GM18858 (cell line): ENCODE data around the gene RNF227.

ENCODE experiments used
- ATAC-seq: cut with Tn5 transposase; IDR thresholded peaks from one replicate; pipeline ENCODE4 v1.9.1; 2021; ENCODE audit not compliant: unreplicated experiment

RNF227 gene

DNA sequence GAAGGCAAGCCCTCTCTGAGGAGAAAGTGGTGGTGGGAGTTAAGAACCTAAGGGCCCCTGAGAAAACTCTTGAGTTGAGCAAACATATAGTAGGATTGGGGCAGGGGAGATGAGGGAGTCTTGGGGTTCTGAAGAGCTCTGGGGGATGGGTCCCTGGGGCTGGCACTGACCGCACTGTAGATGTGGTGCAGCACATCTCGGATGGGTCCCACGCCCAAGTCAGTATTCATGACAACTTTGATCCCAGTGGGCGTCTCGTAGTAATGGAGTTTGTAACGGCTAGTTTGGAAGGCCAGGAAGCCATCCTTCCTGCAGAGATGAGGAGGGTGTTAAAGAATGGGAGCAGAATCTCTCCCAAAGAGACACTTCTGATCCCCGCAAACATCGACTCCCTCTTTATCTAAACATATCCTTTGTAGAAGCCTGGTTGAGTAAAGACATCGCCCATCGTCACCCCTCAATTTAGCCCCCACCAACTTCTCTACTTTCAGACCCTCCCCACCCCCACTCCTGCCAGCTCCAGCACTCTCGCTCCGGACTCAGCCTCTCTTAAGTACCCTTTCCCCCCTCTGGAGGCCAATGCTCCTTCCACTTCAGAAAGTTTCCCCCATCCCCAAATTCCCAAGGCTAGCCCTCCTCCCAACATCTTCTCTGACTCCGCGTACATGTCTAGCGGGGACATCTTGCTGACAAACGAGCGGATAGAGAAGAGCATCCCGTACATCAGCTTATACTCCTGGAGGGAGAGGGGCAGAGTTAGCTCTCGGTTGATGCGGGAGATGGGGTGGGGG, 14.9 kb upstream of the RNF227 start:
- ATAC-seq = no peak

DNA sequence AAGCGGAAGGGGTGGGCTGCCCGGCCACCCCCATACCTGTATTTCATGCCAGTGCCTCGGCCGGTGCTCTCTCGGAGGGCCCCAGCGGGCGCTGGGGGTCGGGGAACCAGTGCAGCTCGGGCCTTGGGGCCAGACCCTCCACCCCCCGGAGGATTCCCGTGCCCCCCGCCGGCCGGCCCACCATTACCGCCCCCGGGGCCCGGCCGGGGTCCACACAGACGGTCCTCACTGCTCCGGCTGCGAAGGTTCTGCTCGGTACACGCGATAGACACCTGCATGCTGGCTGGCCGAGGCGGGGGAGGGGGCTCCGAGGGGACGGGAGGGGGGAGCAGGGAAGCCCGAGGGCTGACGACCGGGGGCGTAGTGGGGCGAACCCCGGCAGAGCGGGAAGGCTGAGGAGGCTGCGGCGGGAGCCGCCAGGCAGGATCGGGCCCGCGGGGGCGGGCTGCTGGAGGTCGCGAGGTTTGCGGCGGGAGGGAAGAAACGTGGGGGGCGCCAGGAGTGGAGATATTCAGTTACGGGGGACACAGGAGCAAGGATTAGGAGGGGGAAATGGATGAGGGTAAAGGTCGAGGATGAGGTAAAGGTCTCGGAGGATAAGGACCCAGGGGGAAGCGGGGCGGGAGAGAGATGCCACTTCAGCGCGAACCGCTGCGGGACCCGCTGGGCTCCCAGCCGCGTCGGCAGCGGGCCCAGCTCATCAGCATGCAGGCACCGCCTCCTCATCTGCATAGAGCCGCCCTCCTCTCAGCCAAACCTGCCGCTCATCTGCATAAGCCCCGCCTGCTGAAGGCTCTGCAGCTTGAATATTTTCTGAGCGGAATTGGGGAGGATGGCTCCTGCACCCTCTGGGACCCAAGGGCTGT, 13.3 kb upstream of the RNF227 start, which contains the start of gene KCNAB3:
Gene KCNAB3, minus strand, starts transcription at position 699 of the 866 bp plus-strand sequence. Its CDS starts 421 bp downstream, at position 278.
- no peak for ATAC-seq

DNA sequence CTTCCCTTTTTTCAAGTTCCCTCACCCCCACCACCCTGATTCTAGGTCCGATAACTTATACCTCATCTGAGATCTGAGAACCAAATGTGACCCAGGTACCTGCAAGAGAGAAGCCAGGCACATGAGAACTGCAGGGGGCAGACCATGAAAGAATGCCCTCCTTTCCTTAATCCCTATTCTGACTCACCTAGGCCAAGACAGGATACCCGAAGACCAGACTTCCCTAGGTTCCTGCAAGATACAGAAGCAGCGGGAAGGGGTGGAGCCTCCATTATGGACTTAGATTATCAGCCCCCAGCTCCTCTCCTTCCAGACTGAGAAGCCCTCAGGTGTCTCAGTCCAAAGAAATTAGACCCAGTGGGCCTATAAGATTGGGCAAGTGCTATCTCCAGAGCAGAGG, 11.5 kb upstream of the RNF227 start:
- no peak for ATAC-seq

DNA sequence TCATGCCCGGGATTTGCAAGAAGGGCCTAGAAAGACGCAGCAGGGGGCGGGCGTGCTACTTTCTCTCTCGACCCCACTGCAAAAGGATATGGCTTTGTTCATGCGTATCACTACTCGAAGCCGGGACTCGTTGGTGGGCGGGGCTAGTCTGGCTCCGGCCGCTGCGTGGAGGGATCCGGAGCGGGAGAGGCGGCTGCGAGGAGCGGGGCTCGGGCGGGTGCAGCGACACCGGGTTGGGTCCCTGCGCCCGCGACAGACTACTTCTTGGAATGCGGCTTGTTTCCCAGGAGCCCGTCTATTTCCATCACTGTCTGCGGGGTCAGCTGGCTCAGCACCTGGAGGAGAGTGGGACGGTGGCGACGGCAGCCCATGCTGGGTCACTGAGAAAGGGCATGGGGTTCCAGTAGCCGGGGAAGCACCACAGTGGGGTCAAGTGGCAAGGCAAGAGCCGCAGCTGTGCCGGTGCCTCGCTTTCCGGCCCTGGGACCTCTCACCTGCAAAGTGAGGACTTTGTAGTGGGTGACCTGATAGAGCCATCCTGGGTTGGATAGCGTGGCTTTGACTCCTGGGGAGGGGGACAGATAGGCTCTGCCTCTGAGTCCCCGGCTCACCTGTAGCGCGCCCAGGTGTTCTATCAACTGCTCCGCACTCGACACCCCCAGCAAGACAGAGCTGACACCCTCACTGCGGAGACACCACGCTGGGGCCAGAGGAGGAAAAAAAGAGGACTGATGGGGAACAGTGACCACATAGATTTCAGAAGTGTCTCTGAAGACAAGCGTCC, 6.9 kb upstream of the RNF227 start:
- no peak for ATAC-seq

DNA sequence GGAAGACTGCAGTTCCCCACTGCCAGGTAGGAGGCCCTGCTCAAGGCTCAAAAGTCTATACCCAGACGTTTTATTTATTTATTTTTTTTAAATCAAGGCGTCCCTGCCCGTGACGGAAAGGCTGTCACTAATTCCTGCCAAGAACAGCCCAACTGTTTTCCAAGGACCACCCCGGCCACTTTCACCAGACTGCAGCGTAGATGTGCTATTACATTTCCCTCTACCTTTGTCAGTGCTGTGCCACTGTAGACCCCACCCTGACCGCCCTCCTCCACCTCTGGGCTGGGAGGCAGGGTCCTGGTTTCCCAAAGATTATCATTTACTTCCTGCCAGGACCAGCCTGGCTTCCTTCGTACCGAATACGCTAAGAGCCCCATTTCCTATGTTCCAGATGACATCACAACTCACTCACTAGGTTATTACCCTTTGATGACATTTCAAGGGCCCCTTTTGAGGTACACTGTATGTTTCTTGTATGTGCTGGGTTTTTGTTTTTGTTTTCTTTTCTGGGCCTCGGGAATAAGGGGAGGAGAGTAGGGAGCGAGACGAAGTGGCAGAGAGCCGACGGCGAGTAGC, 6.3 kb upstream of the RNF227 start:
- ATAC-seq = no peak

DNA sequence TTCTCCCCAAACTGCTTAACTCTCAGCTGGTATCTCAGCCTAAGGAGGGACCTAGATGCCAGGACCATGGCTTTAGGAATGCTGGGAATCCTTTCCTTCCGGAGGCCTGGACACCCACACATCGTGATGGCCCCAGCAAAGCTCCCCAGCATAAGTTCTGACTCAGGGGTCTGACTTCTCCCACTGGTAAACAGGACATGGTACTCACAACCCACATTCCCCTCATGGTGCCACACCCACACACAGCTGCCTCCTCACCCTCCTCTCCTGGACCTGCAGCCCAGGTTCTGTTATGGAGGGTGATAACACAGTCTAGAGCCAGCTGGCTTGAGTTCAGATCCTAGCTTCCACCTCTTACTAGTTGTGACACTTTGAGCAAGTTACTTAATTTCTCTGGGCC, 719 bp upstream of the RNF227 start:
- ATAC-seq = no peak

DNA sequence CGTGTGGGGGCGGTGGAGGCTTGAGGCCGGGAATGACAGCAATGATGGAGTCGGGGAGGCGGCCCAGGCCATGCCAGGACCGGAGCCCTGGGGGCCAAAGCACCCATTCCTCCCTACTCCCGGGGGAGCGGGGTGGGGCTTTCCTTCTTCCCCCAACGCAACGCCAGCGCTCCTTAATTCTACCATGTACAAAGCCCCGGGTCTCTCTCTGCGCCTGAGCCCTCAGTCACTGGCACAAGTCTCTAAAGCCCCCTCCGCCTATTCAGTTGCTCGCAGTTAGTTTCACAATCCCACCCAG, 245 bp upstream of the RNF227 start:
- no peak for ATAC-seq

DNA sequence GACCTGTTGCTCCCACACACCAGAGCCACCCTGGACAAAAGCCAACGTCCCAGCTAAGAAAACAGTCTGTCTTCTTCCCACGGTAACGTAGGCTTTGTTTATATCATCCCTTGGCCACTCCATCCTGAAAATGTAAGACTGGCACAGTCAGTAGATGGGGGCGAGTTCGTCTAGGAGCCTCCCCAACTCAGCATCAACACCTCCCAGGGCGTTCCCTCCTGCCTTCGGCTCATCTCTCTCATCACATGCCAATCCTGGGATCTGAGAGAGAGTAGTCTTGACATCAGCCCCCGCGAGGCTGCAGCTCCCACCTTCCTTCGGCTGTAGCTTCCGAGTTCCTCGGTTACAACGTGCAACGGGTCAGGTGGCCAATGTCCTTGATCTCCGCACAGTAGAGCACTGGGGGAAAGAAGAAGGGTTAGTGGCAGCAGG, 894 bp downstream of the RNF227 start:
- no peak for ATAC-seq

DNA sequence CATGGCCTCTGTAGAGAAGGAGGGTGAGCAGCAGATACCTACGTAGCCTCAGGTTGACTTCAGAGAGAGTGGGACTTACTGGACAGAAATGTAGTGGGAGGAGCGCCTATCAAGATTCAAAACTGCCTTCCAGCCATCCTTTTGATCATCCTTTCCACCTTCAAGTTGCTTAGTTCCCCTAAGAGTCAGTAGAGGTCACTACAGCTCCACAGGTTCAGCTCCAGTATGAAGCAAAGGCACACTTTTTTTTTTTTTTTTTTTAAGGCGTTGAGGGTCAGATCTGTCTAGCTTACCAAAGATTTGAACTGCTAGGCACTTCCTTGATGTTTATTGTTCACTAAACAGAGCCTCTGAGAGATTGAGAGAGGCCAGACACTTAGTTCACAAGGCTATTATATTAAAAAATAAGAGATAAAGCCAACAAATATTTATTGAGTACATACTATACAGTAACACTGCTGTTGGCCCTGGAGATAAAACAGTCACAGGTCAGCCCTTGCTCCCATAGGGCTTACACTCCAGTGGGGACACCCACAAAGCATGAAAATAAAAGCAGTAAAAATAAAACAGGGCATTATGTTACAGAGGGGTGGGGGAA, 3.1 kb downstream of the RNF227 start:
- ATAC-seq = no peak

DNA sequence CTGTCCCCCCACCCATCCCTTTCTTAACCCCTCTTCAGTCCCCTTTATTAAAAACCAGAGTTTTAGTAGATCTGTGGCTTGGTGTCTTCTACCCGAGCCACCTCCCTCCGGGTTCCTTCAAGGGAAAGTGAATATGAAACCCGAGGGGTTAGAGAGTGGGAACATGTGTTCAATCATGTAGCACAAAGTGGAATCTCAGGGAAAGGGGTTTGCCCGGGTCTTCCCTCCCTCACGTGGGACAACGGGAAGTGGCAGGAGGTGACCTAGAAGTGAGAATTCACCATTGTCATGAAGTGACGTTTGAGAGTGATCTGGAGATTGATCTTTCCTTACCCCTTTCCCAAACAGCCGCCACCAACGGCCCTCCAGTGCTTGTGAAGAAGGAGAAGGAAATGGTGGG, 5.0 kb downstream of the RNF227 start:
- ATAC-seq = no peak

DNA sequence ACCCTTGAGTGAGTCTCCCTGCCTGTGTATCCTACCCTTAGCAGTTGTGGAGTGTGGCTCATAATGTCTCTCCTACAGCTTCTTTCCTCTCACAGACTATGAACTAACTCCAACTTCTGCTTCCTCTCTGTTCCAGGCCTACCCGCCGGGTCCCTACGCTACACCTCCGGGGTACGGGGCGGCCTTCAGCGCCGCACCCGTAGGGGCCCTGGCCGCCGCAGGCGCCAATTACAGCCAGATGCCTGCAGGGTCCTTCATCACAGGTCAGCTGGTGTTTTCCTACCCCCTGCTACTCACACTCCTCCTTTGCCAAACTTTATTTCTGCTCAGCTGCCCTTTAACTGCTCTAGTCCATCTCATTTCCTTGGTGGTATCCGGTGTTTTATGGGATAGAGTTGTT, 5.4 kb downstream of the RNF227 start:
- ATAC-seq = no peak

DNA sequence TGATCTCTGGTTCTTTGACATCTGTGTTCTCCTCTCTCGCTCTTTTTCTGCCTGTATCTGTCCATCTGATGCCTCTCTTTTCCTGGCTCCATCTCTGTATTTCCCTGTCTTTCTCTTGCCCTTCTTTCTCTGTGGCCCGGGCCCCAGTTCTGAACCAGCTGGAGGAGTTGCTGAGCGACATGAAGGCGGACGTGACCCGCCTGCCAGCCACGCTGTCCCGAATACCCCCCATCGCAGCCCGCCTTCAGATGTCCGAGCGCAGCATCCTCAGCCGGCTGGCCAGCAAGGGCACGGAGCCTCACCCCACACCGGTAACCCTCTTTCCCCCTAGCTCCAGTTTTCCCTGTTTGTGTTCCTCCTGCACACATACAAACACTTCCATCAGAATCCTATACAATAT, 5.8 kb downstream of the RNF227 start:
- ATAC-seq = no peak

DNA sequence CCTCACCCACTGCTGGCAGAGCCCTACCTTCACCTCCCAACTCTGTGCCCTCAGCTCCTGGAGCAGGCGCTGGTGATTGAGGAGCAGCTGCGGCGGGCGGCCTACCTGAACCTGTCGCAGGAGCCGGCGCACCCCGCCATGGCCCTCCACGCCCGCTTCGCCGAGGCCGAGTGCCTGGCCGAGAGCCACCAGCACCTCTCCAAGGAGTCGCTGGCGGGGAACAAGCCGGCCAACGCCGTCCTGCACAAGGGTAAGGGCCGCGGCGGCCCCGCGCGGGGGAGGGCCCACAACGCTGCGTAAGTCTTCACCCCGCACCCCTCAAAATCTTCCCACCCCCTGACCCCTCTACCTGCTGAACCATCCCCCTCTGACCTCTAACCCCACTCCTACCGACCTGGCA, 7.0 kb downstream of the RNF227 start:
- ATAC-seq = no peak

DNA sequence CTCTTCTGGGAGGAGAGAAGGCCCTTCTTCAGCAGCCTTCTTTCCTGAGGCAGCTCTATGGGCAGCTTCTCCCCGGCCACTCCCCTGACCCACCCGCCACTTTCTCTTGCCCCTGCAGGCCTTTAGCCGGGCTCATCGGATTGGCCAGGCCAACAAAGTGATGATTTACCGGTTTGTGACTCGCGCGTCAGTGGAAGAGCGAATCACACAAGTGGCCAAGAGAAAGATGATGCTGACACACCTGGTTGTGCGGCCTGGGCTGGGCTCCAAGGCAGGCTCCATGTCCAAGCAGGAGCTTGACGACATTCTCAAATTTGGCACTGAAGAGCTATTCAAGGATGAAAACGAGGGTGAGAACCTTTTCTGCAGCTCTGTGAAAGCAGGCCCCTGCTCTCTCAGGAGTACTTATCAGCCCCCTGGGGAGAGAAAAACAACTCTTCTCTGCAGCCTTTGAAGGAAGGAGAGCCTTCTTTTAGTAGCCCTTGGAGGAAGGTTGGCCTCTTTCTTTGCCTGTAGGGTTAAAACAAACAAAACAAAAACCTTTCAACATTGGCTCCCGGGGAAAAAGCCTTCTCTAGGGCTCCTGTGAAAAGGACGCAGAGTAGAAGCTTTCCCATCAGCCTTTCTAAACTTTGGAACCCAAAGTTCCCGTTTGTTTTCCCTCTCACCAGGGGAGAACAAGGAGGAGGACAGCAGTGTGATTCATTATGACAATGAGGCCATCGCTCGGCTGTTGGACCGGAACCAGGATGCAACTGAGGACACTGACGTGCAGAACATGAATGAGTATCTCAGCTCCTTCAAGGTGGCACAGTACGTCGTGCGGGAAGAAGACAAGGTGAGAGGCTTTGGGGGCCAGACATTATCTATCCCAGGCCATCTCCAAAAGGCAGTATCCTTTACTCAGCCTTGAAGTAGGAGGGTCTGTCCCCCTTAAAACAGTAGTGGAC, 12.7 kb downstream of the RNF227 start:
- no peak for ATAC-seq

DNA sequence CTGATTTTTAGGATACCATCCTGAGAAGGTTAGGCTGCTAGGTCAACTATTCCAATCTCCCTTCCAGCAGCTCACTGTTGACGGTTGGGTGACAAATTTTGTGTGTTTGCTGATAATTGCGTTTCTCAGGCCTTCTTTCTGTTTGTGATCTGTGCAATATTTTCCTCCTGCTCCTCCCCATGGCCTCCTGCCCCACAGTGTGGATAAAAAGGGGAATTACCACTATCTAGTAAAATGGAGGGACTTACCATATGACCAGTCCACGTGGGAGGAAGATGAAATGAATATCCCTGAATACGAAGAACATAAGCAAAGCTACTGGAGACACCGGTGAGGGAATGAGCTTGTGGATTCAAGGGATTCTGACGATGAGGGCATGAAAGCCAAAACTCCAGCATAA, 18.3 kb downstream of the RNF227 start:
- no peak for ATAC-seq

DNA sequence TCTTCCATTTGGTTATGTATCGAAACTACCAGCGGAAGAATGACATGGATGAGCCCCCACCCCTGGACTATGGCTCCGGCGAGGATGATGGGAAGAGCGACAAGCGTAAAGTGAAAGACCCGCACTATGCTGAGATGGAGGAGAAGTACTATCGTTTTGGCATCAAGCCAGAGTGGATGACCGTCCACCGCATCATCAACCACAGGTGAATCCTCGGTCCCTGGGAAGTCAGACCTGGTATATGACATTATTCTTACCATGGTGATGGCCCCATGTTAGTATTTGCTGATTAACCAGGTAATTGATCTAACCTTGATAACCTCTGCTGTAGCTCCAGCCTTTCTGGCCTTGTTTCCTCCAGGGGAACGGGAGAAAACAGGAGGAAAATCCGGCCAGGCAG, 19.0 kb downstream of the RNF227 start:
- no peak for ATAC-seq

DNA sequence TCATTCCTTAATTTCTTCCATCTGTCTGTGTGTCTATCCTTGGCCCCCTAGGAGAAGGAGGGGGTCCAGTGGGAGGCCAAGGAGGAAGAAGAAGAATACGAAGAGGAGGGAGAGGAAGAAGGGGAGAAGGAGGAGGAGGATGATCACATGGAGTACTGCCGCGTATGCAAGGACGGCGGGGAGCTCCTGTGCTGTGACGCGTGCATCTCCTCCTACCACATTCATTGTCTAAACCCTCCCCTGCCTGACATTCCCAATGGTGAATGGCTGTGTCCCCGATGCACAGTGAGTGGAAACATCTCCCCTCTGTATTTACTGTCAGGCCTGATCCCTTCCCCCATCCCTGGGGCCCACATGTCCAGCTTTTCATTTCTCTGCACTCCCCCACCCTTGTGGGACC, 21.2 kb downstream of the RNF227 start:
- ATAC-seq = no peak

DNA sequence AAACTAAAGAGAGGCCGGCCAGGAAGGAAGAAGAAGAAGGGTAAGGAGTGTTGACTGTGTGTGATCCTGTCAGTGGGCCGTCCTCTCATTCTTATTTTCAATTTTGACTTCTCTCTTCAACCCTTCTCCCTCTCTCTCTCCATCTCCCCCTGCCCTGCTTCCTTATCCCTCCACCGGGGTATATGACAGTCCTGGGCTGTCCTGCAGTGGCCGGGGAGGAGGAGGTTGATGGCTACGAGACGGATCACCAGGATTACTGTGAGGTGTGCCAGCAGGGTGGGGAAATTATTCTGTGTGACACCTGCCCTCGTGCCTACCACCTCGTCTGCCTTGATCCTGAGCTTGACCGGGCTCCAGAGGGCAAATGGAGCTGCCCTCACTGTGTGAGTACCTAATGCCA, 21.9 kb downstream of the RNF227 start:
- ATAC-seq = no peak

DNA sequence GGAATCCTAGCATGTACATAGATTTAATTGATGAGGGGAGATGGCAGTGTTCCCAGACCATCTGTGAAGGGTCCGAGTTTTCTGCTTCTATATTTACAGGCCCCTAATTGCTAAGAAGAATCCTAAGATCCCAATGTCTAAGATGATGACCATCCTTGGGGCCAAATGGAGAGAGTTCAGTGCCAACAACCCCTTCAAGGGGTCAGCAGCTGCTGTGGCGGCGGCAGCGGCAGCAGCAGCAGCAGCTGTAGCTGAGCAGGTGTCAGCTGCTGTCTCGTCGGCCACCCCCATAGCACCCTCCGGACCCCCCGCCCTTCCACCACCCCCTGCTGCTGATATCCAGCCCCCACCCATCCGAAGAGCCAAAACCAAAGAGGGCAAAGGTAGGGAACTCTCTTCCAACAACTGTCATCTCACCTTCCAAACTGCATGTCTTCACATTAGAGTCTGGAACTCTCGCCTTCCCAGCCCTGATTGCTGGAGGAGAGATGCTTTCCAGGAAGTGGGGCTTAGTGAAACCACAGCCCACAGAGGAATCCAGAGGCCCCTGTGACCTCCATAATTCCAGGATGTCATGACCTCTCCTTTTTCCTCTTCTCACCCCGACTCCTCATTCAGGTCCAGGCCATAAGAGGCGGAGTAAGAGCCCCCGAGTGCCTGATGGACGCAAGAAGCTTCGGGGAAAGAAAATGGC, 22.8 kb downstream of the RNF227 start:
- ATAC-seq = no peak
